Activated effector memory CD4-positive, alpha-beta T cell treated with anti-CD3 and anti-CD28 coated beads, Interleukin-2, amount 50 U/mL, for 16 hours (primary cell): Measurements from ENCODE around the gene RIN3.

ENCODE experiments used
- DNase-seq: peaks from one replicate; pipeline ENCODE4 v3.0.0-alpha.2; 2020

Gene RIN3

GRCh38 chr14:92558319-92558718 lies 44.7 kb downstream of the RIN3 start:
- DNase-seq = no peak

- DNase-seq = no peak
These were observed 45.9 kb downstream of the RIN3 start for GRCh38 chr14:92559486-92559885.

GRCh38 chr14:92560106-92560865 lies 46.7 kb downstream of the RIN3 start:
- no peak for DNase-seq

GRCh38 chr14:92561906-92562479 lies 48.4 kb downstream of the RIN3 start:
- no peak for DNase-seq

GRCh38 chr14:92563359-92563758 lies 49.8 kb downstream of the RIN3 start:
- no peak for DNase-seq

- no peak for DNase-seq
These were observed 50.2 kb downstream of the RIN3 start for GRCh38 chr14:92563765-92564285.

- no peak for DNase-seq
These were observed 50.9 kb downstream of the RIN3 start for GRCh38 chr14:92564344-92565039.

GRCh38 chr14:92565040-92565717 lies 51.6 kb downstream of the RIN3 start:
- DNase-seq = no peak

- no peak for DNase-seq
These were observed 52.1 kb downstream of the RIN3 start for GRCh38 chr14:92565718-92566115.

GRCh38 chr14:92567173-92567725 lies 53.7 kb downstream of the RIN3 start:
- DNase-seq = no peak

- no peak for DNase-seq
These were observed 55.3 kb downstream of the RIN3 start for GRCh38 chr14:92568621-92569479.

GRCh38 chr14:92570674-92571262 lies 57.2 kb downstream of the RIN3 start:
- peak; percentile 4 for DNase-seq

GRCh38 chr14:92572050-92572449 lies 58.5 kb downstream of the RIN3 start:
- peak; percentile 3 for DNase-seq

GRCh38 chr14:92573761-92574498 lies 60.3 kb downstream of the RIN3 start:
- DNase-seq = peak; percentile 55

GRCh38 chr14:92575061-92575747 lies 61.6 kb downstream of the RIN3 start:
- no peak for DNase-seq

- DNase-seq = peak; percentile 22
These were observed 62.2 kb downstream of the RIN3 start for GRCh38 chr14:92575748-92576303.

GRCh38 chr14:92577321-92577742 lies 63.8 kb downstream of the RIN3 start:
- no peak for DNase-seq

- no peak for DNase-seq
These were observed 64.9 kb downstream of the RIN3 start for GRCh38 chr14:92578511-92578910.

GRCh38 chr14:92579244-92579936 lies 65.8 kb downstream of the RIN3 start:
- no peak for DNase-seq
